ENCODE measurements around the gene RNF115. TPM values are rescaled to one million over a fixed set of nuclear protein-coding genes. Genes with fewer than 3 reads are reported as not detected.
A peak's percentile ranks its signal among the peaks of the same experiment; 100 is the strongest.

RNF115 gene
- total and polyA plus RNA-seq, 2 of the 13 experiments (the other 11 are each of a cell fraction or from before 2014, with no cell fraction given), result 6.0 to 10.1 TPM

DNA sequence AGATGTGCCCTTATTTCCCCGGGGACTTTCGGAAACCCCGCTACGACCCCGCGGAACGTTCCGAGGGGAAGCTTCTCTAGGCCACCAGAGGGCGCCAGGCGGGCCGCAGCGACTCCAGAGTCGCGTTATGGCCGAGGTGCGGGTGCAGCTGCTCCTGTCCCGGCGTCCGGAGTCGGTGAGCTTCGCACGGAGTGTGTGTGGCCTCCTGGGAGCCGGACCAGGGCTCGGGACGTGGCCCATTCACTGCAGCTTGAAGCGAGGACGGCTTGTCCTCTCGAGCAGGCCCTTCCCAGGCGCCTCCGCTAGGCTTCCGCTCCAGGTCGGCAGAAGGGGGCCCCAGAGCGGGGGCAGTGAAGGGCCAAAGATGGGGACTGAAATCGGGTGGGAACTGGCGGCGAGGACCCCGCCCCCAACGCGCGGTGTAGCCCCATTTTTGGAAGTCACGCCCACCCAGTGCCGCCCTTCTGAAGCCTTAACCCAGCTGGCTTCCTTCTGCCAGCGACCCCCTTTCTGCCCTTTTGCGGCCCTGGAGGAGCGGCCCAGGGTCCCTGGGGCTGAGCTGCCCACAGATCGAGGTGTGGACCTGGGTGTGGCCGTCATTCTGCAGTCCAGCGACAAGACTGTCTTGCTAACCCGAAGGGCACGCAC is 21.7 kb upstream of the RNF115 start, which contains the start of gene NUDT17 (continued):
- TF ChIP-seq, protein P1, sequence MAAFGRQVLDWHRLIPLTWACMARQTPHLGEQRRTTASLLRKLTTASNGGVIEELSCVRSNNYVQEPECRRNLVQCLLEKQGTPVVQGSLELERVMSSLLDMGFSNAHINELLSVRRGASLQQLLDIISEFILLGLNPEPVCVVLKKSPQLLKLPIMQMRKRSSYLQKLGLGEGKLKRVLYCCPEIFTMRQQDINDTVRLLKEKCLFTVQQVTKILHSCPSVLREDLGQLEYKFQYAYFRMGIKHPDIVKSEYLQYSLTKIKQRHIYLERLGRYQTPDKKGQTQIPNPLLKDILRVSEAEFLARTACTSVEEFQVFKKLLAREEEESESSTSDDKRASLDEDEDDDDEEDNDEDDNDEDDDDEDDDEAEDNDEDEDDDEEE (CRISPR knock-in tag; IDR thresholded peaks at IDR 0.05), result no peak
- TF ChIP-seq ZNF576 (CRISPR knock-in tag; IDR thresholded peaks at IDR 0.05) (no peak), GFI1 (CRISPR knock-in tag; IDR thresholded peaks at IDR 0.05; ENCODE audit: borderline replicate concordance) (no peak), ZNF343 (CRISPR knock-in tag; IDR thresholded peaks at IDR 0.05) (no peak), ZSCAN22 (CRISPR knock-in tag; IDR thresholded peaks at IDR 0.05) (no peak), HOXD1 (CRISPR knock-in tag; IDR thresholded peaks at IDR 0.05) (no peak), ZNF17 (CRISPR knock-in tag; IDR thresholded peaks at IDR 0.05) (no peak), GPBP1L1 (CRISPR knock-in tag; IDR thresholded peaks at IDR 0.05) (no peak), TOPORS (CRISPR knock-in tag; IDR thresholded peaks at IDR 0.05) (no peak), BHLHE40 (IDR thresholded peaks at IDR 0.05; ENCODE audit: low read length) (no peak), MTF2 (CRISPR knock-in tag; IDR thresholded peaks at IDR 0.05; ENCODE audit: borderline replicate concordance) (no peak), RAD21 (CRISPR knock-in tag; IDR thresholded peaks at IDR 0.05) (peak; percentile 78), NKX3-1 (CRISPR knock-in tag; IDR thresholded peaks at IDR 0.05) (no peak), RELA (CRISPR knock-in tag; IDR thresholded peaks at IDR 0.05) (no peak), ZSCAN5A (CRISPR knock-in tag; IDR thresholded peaks at IDR 0.05; ENCODE audit: borderline replicate concordance) (no peak), ZFY (CRISPR knock-in tag; IDR thresholded peaks at IDR 0.05) (peak; percentile 77), ZNF296 (CRISPR knock-in tag; conservative IDR thresholded peaks at IDR 0.05) (no peak), CAMTA2 (CRISPR knock-in tag; IDR thresholded peaks at IDR 0.05; ENCODE audit: borderline replicate concordance) (peak; percentile 83; the same call in 1 of the 2 replicates)
- TF ChIP-seq, protein P2, sequence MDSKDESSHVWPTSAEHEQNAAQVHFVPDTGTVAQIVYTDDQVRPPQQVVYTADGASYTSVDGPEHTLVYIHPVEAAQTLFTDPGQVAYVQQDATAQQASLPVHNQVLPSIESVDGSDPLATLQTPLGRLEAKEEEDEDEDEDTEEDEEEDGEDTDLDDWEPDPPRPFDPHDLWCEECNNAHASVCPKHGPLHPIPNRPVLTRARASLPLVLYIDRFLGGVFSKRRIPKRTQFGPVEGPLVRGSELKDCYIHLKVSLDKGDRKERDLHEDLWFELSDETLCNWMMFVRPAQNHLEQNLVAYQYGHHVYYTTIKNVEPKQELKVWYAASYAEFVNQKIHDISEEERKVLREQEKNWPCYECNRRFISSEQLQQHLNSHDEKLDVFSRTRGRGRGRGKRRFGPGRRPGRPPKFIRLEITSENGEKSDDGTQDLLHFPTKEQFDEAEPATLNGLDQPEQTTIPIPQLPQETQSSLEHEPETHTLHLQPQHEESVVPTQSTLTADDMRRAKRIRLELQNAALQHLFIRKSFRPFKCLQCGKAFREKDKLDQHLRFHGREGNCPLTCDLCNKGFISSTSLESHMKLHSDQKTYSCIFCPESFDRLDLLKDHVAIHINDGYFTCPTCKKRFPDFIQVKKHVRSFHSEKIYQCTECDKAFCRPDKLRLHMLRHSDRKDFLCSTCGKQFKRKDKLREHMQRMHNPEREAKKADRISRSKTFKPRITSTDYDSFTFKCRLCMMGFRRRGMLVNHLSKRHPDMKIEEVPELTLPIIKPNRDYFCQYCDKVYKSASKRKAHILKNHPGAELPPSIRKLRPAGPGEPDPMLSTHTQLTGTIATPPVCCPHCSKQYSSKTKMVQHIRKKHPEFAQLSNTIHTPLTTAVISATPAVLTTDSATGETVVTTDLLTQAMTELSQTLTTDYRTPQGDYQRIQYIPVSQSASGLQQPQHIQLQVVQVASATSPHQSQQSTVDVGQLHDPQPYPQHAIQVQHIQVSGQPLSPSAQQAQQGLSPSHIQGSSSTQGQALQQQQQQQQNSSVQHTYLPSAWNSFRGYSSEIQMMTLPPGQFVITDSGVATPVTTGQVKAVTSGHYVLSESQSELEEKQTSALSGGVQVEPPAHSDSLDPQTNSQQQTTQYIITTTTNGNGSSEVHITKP (CRISPR knock-in tag; IDR thresholded peaks at IDR 0.05; ENCODE audit: low read depth), result no peak
- TF ChIP-seq, protein P3, sequence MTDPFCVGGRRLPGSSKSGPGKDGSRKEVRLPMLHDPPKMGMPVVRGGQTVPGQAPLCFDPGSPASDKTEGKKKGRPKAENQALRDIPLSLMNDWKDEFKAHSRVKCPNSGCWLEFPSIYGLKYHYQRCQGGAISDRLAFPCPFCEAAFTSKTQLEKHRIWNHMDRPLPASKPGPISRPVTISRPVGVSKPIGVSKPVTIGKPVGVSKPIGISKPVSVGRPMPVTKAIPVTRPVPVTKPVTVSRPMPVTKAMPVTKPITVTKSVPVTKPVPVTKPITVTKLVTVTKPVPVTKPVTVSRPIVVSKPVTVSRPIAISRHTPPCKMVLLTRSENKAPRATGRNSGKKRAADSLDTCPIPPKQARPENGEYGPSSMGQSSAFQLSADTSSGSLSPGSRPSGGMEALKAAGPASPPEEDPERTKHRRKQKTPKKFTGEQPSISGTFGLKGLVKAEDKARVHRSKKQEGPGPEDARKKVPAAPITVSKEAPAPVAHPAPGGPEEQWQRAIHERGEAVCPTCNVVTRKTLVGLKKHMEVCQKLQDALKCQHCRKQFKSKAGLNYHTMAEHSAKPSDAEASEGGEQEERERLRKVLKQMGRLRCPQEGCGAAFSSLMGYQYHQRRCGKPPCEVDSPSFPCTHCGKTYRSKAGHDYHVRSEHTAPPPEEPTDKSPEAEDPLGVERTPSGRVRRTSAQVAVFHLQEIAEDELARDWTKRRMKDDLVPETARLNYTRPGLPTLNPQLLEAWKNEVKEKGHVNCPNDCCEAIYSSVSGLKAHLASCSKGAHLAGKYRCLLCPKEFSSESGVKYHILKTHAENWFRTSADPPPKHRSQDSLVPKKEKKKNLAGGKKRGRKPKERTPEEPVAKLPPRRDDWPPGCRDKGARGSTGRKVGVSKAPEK (CRISPR knock-in tag; IDR thresholded peaks at IDR 0.05; ENCODE audit: borderline replicate concordance), result 0 out of 2 replicates have a peak, but pooled peaks have one; percentile 13

Data from HepG2 (cell line).